ENCODE data around the gene ADGRL3.

ADGRL3 gene

DNA sequence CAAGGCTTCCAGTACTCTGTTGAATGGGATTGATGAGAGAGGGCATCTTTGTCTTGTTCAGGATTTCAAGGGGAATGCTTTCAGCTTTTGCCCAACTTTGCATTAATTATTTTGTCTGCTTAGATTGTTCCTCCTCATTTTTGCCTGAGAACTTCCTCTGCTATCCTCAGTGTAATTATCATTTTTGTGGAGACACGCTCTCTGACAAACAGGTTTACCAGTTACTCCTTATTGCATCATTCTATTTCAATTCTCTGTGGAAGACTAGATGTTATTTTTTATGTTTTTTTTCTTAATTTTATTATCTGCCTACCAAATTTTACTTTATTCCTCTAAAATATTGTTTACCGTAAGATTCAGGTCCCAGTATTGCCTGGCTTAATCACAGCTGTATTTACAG, 349.2 kb downstream of the ADGRL3 start:
- DNase-seq (ENCODE audit: low read depth): no peak

DNA sequence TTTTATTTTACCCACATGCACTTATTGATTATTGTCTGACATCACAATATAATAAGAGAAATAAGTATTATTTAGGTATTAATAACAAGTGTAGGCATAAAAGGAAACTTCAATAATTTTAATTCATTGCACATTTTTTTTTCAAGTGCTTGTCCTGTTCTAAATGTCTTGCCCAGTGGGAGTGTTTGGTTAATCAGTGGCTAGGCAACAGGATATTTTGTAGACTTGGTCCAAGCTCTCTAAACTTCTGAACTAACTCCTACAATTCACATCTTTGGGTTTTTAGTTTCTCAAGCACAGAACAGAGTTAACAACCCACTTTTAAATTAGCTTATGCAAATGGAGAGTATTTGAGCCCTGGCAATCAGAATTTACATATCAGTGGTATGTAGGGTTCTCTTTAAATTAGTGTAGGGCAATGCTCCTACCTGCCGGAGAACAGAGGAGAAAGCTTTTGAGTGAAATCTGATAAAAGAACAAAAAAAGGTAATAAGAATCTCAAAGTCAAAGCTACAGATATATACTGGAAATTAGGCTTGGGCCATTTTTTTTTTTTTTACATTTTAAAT, 353.5 kb downstream of the ADGRL3 start:
- no peak for DNase-seq (ENCODE audit: low read depth)

DNA sequence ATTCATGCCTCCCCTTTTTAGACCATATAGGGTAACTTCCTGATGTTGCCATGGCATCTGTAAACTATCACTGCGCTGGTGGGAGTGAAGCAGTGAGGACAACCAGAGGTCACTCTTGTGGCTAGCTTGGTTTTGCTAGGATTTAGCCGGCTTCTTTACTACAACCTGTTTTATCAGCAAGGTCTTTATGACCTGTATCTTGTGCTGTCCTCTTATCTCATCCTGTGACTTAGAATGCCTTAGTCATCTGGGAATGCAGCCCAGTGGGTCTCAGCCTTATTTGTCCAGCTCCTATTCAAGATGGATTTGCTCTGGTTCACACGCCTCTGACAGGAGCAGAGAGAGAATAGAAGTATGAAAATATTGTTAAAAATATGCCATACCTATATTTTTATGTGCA, 355.7 kb downstream of the ADGRL3 start:
- peak; percentile 31 for DNase-seq (ENCODE audit: low read depth)

DNA sequence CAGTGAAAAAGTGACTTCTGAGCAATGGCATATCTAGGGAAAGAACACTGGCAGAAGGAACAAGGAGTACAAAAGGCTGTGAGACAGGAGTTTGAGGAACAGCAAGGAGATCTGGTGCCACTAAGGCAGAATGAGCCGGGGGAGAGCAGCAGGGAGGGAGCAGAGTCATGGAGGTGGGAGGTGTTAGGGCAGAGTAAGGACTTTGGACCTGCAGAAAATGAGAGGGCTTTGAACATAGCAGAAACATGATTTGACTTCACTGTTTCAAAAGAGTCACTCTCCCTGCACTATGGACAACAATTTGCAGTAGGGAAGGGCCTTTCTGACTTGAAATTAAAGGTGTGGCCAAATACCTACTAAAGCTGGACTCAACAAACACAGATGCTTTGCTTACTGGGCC, 356.2 kb downstream of the ADGRL3 start:
- DNase-seq (ENCODE audit: low read depth): no peak

DNA sequence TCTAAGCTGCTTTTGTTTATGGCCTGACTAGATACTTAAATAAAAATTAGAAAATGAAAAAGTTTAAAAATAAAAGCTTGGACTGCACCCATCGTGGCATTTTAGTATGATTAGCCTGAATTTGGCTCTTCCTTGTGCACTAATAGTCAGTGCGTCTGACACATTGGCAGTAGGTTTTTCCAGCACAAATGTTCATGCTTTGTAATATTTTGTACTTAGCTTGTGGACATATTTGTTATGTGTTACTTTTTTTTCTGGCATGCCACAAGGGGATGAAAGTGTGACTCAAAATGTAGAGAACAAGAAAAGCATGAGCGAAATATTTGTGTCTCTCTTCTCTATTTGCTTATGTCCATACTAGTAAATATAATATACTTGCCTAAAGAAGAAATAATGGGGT, 359.3 kb downstream of the ADGRL3 start:
- no peak for DNase-seq (ENCODE audit: low read depth)

DNA sequence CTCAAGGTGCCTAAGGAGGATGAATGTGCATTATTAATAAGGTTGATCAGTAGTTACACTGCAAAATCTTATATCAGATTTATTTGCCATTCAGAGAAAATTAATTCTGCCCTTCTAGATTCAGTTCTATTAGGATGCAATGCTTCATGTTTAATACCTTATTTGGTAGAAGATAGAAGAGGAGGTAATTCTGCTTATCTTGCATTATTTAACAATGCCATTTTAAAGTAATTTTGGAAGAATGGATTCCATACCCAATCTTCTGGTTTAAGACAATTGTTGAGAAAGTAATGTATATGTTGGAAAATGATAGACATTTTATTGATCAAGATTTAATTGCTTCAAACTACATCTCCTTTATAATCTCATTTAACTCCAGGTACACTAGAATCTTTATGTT, 360.9 kb downstream of the ADGRL3 start:
- DNase-seq (ENCODE audit: low read depth): no peak

DNA sequence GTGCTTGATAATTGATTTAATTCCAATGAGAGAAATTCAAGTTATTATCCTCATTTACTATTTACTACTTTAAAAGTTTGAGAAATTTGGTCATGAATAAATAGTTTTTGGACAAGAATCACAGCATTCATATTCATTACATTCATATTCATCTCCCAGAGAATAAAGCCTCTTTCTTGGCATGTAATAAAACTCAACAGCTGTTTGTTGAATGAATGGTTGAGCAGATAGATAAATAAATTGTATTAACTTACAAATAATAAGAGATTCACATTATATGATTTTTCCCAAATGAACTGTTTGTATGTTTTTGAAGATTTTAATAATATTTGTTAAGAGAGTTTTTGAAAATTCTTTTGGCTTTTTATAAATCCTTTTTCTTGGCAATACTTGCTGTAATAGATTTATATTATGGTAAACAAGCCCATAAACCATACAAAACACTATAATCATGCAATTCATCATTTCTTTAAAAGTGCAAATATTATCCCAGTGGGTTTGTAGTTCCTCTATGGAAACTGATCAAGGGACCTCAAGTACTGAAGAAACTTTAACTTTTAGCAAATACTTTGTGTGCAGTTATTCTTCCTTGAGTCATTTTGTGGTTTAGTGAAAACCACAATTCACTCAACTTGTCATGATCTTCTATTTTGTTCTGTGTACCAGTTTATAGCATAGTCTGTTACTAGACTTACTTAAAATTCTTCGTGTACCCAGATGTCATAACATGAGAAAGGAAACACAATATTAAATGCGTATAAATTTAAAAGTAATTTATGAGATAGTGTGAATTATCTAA, 371.8 kb downstream of the ADGRL3 start:
- DNase-seq (ENCODE audit: low read depth): no peak

DNA sequence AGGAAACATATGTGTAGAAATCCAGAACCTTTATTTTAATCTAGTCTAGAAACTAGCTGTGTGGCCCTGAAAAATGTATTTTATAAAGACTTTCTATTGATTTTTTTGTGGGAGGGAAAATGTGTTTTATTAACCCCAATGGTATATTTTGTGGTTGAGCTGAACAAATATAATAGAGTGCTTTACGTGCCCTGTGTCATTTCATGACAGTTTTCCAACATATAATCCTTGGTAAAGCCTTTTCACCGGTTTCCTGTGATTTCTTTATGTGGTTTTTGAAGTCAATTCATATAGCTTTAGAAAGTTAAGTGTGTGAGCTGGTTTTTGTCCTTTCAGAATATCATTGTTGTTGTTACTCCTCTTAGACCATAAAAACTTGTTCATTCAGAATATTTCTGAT, 375.7 kb downstream of the ADGRL3 start:
- DNase-seq (ENCODE audit: low read depth): no peak

DNA sequence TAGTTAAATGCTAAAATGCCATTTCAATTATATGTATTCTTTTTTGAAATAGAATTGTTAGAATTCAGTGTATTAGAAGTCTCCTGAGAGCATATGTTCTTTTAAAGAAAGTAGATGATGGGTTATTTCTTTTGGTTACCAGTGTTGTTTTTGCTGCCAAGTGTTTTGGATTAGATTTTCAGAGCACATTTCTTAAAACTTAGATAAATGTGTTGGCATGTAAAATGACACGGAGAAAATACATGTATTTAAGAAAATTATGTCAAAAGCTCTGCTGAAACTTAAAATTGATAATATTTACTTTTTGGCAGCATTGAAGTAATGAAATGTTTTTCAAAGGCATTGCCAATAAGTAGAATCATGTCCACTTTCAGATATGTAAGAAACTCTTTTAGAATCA, 379.7 kb downstream of the ADGRL3 start:
- no peak for DNase-seq (ENCODE audit: low read depth)

DNA sequence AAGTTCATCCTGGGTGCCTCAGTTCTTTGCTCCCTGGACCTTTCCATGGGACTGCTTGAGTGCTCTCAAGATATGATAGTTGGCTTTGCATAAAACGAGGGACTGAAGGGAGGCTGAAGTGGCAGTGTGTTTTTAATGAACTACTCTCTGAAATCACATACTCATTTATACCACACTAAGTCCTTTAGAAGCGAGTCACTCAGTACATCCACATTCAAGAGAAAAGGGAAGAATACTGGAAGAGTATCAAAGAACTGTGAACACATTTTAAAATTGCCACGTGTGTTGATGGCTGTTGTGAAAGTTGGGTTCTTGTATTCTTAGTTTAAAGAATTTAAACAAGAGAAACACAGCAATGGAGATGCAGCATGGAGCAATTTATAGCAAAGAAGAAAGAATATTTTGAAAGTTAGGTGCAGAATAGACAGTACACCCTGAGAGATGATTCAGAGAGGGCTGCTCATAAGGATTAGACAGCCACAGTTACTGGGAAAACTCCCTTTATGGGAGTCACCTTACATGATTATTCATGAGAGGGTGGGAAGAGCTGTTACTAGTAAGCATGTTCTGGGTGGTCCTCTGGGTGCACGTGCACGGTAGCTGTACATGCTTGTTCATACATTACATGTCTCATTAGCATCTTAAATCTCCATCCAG, 380.7 kb downstream of the ADGRL3 start:
- no peak for DNase-seq (ENCODE audit: low read depth)

DNA sequence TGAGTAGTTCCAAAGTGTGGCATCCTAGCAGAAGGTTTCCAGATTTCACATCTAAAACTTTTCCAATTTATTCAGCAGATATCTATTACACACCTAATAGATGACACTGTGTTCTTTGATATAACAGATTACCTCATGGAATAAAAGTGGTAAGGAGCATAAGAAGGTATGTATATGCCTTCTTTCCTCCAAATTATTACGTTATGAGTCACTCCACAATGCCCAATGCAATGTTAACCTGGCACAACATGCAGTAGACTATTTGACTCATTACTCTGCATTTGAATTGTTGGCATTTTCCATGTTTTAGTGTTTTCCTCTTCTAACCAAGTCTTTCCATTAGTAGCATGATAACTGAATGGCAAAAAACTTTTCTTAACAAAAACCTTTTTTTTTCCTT, 383.6 kb downstream of the ADGRL3 start:
- DNase-seq (ENCODE audit: low read depth): peak; percentile 59

DNA sequence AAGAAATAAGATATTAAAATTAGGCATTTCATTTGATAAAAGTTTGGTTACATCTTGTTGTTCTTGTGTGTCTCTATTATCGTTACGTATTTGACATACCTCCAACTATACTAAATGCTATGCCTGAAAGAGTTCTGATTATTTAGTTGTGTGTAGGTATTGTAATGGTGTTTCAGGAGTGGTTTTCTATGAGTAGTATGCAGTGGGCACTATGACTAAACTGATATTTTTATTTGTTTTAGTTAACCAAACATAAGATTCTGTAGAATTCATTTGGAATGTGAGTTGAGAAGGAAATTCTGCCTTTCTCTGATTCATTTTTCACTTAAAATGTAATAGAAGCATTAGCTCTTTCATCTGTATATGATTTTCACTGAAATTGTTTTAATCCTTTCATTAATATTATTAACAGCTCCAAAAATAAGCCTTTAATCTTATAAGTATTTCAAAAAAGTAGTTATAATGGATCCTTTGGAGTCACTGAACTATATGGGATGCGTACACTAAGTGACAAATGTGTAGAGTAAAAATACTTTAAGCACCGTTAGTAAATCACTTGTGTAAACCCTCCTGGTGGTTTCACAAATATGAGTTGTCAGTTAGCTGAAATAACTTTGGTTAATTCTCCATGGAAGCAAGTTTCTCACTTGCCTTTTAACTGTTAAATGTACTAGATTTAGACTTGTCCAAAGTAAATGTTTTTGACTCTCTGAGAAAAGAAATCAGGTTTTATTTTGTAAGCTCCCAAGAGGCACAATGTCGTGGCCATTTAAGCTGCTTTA, 388.7 kb downstream of the ADGRL3 start:
- DNase-seq (ENCODE audit: low read depth): no peak

DNA sequence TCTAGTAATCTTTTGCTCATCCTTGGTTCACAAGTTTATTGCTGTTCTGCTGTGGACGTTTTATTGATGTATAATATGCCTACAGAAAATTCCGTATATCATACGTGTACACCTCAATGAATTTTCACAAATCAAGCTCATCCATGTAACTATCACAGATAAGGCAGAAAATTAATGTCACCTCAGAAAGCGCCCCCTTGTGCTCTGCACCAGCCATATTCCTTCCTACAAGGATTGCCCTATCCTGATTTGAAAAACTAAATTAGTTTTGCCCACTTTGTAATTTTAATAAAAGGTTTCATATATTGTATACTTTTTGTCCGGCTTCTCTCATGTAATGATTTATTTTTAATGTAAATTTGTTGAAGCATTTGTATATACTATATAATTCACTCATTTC, 390.8 kb downstream of the ADGRL3 start:
- DNase-seq (ENCODE audit: low read depth): no peak

DNA sequence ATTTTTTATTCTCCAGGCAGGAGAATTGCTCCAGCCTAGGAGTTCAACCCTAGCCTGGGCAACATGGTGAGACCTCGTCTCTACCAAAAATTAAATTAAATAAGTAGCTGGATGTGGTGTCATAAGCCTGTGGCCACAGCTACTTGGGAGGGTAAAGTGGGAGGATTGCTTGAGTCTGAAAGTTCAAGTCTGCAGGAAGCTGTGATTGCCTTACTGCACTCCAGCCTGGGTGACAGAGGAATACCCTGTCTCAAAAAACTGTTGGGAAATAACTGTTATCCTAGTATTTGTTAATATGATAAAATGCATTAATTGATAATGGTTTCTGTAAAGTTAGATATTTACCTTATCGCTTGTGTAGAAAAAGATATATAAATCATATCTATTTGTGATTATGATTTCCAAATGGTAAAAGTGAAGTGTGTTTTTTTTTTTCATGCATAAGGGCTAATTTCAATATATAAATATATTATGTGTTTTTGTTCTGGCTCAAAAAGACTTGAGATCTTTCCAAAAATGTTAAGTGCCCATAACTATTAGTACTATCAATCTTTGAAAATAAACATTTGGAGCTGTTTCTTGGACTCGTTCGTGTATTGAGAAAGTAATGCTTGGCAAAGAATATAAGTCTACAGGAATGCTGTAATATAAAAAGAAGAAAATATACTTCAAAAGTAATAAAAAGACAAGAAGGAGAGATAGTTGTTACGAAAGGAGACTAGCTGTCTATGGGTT, 396.6 kb downstream of the ADGRL3 start:
- DNase-seq (ENCODE audit: low read depth): no peak

DNA sequence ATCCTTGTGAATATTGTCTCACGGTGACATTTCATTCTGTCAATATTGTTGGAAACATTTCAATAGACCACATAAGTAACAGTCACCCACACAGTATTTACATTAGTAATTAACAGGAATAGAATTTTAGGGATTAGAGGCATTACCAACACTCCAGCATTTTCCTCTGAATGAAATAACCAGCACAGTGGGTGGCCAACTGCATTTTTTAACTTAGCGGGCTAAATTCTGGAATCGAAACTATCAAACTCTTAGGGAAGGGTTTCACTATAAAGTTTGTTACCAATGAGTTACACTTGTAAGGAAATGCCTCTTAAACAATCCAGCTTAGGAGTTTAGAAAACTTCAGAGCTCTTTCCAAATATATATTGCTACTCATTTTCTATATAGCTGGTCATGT, 403.0 kb downstream of the ADGRL3 start:
- no peak for DNase-seq (ENCODE audit: low read depth)

DNA sequence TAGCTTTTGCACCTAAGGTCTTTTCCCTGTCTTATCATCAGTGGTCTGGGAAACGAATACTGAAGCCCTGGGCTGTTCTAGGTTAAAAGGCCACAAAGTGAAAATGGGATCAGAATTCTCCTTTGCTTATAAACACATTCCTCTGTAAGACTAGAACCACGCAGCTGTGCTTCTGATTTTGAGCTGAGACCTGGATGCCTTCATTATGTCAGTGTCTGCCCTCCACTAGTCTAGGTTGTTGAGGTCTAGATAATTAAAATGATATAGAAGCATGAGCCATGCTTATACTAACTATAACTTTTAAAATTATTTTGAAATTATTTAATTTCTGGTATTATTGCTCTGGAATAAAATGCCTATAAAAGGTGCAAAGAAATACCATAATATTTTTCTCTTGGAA, 403.9 kb downstream of the ADGRL3 start:
- DNase-seq (ENCODE audit: low read depth): no peak

DNA sequence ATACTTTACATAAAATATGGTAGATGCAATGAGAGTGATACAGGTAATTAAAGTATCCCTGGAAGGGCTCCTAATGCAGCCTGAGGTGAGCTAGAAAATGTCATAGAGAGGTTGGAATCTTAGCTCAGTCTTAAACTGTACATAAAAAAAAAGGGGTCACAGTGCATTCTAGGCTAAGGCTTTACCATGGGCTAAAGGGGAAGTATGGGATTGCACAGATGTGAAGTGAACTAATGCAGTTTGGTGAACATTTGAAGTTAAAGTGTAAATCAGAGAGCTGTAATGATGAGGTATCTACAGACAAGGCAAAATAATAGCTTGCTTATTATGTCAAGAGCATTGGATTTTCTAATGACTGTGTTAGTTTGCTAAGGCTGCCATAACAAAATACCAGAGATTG, 405.9 kb downstream of the ADGRL3 start:
- DNase-seq (ENCODE audit: low read depth): no peak

DNA sequence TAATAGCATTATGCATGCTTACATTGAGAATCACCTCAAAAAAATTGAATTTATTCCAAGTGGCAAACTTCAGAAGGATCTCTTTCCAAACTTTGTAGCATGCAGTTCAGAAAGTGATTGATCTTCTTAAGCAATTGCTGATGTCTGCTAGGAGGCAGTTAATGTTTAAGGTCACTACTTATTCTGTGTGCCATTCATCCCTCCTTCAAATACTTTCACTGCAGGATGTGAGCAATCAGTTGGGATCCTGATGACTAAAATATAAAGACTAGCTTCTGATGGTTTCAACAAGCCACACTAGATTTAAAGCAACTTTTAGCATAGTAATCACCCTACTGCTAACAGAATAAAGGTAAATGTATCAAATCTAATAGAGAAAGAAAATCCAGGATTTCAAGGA, 414.1 kb downstream of the ADGRL3 start:
- DNase-seq (ENCODE audit: low read depth): peak; percentile 8

DNA sequence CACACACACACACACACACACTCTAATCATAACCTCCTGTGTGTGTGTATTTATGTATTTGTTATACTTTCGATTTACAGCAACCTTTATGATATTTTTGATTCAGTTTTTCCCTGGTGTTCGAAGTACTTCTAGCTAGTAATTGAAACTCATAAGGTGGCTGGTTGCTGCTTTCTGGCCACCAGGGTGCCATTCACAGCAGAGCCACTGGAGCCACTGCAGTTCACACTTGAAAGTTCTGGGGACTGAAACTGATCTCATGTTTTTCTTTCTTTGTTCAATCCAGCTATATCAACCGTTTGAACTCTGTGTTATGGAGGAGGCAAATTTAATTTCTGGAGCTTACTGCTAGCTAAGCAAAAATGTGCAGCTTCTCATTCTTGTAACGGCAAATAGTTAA, 419.4 kb downstream of the ADGRL3 start:
- no peak for DNase-seq (ENCODE audit: low read depth)

DNA sequence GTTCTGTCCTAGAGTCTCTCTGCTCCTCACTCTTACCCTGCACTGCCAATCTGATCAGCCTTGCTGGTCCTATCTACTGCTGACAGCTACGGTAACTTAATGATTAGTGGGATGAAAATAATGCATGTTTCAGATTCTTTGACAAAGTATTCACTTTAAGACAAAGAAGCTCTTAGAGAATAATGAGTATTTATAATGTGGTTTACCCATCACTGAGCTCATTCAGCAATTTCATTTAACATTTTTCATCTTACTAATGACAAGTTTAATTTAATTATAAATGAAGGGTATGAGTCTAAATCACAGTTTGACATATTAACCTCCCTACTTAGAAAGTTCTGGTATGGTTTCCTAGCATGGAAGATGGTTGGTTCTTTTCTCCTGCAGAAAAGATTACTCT, 428.2 kb downstream of the ADGRL3 start:
- DNase-seq (ENCODE audit: low read depth): no peak

DNA sequence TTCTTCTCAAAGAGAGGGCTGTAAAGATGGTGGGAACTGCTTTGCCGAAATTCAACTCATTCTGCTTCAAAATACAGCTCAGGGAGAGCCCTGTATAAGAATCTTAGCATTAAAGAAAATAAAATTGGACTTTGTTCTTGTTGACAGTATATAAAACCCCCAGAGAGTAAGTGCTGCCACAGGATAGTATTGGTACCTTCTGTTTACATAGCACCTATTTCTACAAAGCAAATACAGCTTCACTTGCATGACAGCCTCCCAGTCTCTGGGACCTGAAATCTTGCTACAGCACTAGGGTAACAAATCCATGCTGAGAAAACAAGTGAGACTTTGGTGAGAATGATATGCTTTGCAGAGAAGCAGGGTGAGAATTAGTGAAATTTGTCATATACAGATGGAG, 428.6 kb downstream of the ADGRL3 start:
- no peak for DNase-seq (ENCODE audit: low read depth)

DNA sequence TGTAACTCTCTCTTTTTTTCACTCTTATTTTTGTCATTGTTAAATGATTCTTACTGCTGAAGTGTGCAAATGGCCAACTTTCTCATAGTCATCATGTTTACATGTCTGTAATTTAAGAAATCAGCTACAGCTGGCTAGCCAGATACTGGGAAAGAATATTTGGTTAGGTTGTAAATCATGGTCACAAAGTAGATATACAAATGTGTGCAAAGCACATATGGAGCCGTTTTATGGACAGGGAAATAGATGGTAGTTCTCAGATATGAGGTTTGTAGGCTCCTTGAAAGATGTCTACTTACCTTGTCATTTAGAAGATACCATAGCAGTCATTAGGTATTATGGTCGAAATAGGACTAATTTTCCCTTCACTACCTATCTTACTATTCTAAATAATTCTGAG, 430.4 kb downstream of the ADGRL3 start:
- DNase-seq (ENCODE audit: low read depth): no peak
